DMS153 (cell line): ENCODE measurements around the gene IL23R.
"Not testable (repeated sequence)": the region's sequence is repeated elsewhere in the genome, so short reads cannot be mapped to it uniquely, and the experiment has no call there.

ENCODE experiments used
- DNase-seq: peaks from one replicate; lab custom pipeline; 2025; lab: John Stamatoyannopoulos, UW

The IL23R gene, protein sequence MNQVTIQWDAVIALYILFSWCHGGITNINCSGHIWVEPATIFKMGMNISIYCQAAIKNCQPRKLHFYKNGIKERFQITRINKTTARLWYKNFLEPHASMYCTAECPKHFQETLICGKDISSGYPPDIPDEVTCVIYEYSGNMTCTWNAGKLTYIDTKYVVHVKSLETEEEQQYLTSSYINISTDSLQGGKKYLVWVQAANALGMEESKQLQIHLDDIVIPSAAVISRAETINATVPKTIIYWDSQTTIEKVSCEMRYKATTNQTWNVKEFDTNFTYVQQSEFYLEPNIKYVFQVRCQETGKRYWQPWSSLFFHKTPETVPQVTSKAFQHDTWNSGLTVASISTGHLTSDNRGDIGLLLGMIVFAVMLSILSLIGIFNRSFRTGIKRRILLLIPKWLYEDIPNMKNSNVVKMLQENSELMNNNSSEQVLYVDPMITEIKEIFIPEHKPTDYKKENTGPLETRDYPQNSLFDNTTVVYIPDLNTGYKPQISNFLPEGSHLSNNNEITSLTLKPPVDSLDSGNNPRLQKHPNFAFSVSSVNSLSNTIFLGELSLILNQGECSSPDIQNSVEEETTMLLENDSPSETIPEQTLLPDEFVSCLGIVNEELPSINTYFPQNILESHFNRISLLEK

GRCh38 chr1:67166196-67166595 lies at the start of gene IL23R:
TSS of gene IL23R (plus strand) at chr1:67166454. CDS start at chr1:67168121, 1,667 bp downstream.
- no peak for DNase-seq

- no peak for DNase-seq
Measured at GRCh38 chr1:67118191-67118590, 48.1 kb upstream of the IL23R start.

GRCh38 chr1:67118646-67119045 lies 47.6 kb upstream of the IL23R start:
- no peak for DNase-seq

DNA sequence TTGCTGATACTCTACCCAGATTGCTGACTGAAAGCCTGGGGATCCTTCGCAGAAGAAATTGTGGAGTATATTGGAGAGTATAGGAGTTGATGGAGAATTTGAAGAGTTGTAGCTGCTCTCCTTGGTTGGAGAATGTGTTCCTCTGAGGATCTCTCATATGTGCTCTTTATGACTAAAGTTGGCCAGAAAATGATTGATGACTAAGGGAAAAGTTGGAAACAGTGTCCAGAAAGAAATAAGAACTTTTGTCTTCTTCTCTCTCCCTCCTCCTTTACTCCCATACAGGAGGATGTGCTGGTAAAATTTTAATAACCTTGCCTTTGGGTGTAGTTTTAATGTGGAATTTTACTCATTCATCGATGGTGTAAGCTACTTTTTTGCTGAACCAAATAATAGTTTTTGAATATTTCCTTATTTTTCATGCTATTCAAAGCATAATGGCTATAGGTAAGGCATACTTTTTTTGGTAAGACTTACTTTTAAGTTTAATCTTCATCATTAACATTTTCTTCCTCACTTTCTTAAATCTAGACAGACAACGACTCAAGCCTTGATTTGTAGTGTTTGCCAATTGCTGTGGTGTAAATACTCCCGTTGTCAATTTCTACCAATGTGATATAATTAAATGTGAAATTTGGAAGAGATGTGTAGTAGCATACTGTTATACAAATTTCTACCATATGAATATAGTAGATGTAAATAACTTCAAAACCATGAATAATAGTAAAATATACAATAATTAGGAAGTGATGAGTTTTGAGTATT lies 45.2 kb upstream of the IL23R start:
- no peak for DNase-seq

- no peak for DNase-seq
Measured at GRCh38 chr1:67124455-67124854, 41.8 kb upstream of the IL23R start.

DNA sequence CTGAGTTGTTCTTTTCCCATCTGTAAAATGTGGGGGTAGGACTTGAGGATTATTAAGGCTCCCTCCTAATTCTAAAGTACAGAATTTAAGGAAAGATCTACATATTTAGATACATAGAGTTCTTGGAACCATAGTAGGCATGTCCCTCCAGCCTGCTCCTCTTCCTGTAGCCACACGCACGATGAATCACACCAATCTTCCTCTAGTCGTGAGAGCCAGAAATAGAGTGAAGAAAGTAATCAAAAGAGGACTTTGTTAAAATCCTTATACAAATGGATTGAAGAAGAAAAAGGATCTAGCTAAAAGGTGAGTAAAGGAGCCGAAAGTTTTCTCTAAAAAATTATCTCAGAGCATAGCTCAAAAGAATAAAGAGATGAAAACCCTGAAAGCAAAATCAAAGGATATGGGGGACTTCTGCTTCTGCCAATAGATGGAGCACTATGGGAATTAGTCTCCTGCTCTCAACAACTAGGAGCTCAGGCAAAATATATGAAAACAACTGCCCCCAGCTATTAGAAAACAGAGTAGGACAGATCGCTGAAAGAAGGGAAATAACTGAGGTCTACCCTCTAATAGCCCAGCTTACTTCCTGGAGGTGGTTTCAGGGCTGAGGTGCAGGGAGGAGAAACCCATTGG lies 40.0 kb upstream of the IL23R start:
- no peak for DNase-seq

GRCh38 chr1:67126974-67127373 lies 39.3 kb upstream of the IL23R start:
- no peak for DNase-seq

DNA sequence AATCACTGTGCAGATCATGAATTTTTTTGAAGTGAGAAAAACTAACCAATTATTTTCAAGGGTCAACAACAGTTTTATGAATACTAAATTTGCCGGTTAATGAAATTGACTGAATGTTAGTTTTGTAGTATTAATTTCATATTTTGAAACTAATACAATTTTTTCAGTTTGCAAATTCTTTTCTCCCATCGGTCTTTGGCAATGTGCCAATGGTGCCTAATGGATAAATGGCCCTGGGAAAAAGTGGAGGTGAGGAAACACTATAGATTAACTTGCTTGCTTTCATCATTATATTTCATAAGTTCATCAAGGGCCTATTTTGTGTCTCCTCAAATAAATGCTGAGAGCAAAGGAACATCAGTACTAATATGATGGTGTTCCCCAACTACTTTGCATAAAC lies 35.6 kb upstream of the IL23R start:
- DNase-seq = no peak

GRCh38 chr1:67133177-67133576 lies 33.1 kb upstream of the IL23R start:
- no peak for DNase-seq

DNA sequence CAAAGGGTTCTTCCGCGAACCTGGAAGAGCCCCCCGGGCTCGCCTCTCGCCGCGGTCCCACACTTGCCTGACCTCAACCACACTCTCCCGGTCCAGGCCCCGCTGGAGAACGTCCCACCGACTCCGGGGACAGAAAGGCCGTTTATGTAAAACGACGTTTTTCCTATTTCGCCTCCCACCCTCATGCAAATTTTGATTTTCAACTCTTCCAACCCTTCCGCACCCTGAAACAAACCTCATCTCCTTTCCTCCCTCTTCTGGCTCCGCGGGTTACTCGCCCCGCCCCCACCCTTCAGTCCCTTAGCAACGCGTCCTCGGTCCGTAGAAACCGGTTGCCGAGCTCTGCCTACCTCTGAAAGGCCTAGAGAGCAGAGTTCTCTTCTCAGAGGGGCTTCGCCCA lies 31.6 kb upstream of the IL23R start, which contains the start of gene C1orf141:
Gene C1orf141, minus strand, starts transcription at position 276 of the 400 bp plus-strand sequence. CDS start 7,730 bp downstream, outside the sequence.
- no peak for DNase-seq

- no peak for DNase-seq
Measured at GRCh38 chr1:67135354-67135753, 30.9 kb upstream of the IL23R start.

- no peak for DNase-seq
Measured at GRCh38 chr1:67137307-67137753, 28.9 kb upstream of the IL23R start.

DNA sequence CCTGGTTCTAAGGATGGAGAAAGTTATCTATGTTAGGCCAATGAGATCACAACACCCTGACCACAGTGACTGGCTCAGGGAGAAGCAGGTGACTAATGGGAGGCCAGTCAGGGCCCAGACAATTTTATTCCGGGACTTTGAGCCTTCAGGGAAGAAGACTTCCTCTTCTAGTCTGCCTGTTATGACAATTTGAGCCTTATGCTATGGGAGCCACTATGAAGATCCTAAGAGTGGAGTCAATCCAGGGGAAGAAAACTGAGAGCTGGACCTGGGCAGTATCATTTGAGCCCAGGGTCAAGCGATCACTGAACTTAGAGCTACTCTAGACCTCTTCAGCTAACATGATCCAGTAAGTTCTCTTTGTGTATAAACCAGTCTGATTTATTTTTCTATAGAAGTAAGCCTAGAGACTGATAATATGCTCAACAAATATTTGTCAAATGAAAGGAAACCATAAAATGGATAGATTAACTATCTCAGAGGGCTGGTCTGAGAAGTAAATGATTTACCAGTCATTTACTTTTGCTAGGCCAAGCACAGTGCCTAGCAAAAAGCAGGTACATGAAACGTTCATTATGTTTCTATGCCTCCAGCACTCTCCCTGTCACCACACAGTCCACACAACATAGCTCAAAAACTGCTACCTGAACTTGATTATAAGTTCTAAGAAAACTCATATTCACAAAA lies 27.3 kb upstream of the IL23R start:
- no peak for DNase-seq

- DNase-seq = no peak
Measured at GRCh38 chr1:67140460-67140859, 25.8 kb upstream of the IL23R start.

DNA sequence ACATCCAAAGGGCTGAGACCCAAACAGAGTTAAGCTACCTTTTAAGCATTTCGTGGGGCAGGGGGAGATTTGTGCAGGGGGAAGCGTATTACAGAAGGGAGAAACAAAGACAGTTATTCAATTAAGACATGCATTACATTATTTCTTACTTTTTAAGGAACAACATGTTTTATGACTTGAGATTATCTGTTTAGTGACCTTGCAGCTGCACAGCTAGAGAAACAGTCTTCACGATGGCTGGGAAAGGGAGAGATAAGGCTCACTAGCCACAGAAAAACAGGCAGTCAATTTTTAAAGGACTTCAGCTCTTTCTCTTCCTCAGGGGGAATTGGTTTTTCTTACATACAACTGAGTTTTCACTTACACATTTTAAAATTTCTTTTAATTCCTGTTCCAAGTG lies 24.4 kb upstream of the IL23R start:
- DNase-seq = not testable (repeated sequence)

DNA sequence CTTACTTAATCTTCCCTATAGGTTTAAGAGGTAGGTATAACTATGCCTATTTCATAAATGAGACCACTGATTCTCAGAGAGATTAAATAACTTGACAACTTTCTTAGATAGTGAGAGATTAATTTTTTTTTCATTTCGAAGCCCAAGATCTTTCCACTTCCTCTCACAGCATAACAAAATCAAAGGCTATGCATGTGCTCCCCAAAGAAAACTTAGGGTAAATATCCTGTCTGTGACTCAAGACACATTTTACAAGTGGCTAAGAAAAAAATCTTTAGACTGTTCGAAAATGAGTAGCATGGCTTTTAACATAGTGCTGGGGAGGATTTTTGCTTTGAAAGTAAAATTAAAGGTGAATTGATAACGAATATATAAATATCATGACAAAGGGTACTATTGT lies 23.3 kb upstream of the IL23R start:
- DNase-seq = no peak

DNA sequence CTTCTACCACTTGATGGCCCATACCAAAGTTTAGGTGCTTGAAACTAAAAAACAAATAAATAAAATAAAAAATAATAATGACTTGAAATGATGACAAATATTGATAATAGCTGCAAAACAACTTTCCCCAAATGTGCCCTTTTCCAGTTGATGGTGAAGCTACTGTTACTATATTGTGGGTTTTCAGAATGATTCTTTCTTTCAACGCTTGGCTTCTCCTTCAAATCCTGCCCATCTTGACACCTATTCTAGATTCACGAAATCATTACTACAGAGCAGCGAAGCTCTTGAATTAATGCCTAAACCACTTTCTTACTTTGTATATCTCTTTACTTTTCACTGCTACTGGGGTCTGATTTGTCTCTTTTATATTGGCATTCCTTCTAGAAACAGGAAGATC lies 22.3 kb upstream of the IL23R start:
- DNase-seq = no peak

- no peak for DNase-seq
Measured at GRCh38 chr1:67144696-67145095, 21.6 kb upstream of the IL23R start.

DNA sequence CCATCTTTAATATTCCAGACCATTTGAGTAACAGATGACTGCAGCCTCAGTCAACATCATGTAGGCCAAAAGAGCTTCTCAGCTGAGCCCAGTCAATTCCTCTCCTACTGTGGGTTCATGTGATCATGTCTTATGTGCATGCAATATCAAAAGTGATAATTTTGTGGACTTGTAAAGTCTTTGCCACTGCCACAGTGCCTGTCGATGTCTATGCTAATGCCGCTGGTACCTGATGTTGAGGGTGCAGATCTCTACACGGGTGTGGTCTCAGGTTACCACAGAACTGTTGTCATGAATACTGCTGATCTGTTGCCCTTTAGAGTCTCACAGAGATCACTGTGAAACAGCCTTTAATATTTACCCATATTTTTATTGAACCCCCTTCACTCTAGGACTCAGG lies 20.2 kb upstream of the IL23R start:
- DNase-seq = no peak

- no peak for DNase-seq
Measured at GRCh38 chr1:67146539-67146938, 19.7 kb upstream of the IL23R start.

- DNase-seq = not testable (repeated sequence)
Measured at GRCh38 chr1:67147973-67148372, 18.3 kb upstream of the IL23R start.
